ENCODE measurements around the gene MEGF9.
"Not testable (repeated sequence)": the region's sequence is repeated elsewhere in the genome, so short reads cannot be mapped to it uniquely, and the experiment has no call there.

The MEGF9 gene

GRCh38 chr9:120714088-120714845 is at the start of gene MEGF9:
MEGF9 (minus strand) TSS chr9:120714470; CDS start chr9:120714358, 112 bp downstream.
- peak; percentile 99 for DNase-seq

GRCh38 chr9:120761006-120761405 is 46.7 kb upstream of the MEGF9 start:
- DNase-seq, result no peak

GRCh38 chr9:120759755-120760400 is 45.6 kb upstream of the MEGF9 start:
- no peak for DNase-seq

GRCh38 chr9:120758544-120758943 is 44.3 kb upstream of the MEGF9 start:
- DNase-seq, result no peak

- DNase-seq, result no peak
Measured at GRCh38 chr9:120757026-120757913, 43.0 kb upstream of the MEGF9 start.

- DNase-seq, result no peak
Measured at GRCh38 chr9:120756531-120756930, 42.3 kb upstream of the MEGF9 start.

- peak; percentile 82 for DNase-seq
Measured at GRCh38 chr9:120755810-120756434, 41.7 kb upstream of the MEGF9 start.

GRCh38 chr9:120755044-120755443 is 40.8 kb upstream of the MEGF9 start:
- DNase-seq, result no peak

GRCh38 chr9:120750421-120750820 is 36.2 kb upstream of the MEGF9 start:
- DNase-seq, result no peak

GRCh38 chr9:120746366-120746765 is 32.1 kb upstream of the MEGF9 start:
- DNase-seq, result not testable (repeated sequence)

GRCh38 chr9:120745278-120745677 is 31.0 kb upstream of the MEGF9 start:
- no peak for DNase-seq

- no peak for DNase-seq
Measured at GRCh38 chr9:120742951-120743416, 28.7 kb upstream of the MEGF9 start.

GRCh38 chr9:120741701-120742100 is 27.4 kb upstream of the MEGF9 start:
- DNase-seq, result no peak

- DNase-seq, result no peak
Measured at GRCh38 chr9:120741191-120741590, 26.9 kb upstream of the MEGF9 start.

GRCh38 chr9:120740132-120740531 is 25.9 kb upstream of the MEGF9 start:
- DNase-seq, result no peak

GRCh38 chr9:120737416-120738165 is 23.3 kb upstream of the MEGF9 start:
- DNase-seq, result no peak

GRCh38 chr9:120736881-120737280 is 22.6 kb upstream of the MEGF9 start:
- DNase-seq, result no peak

GRCh38 chr9:120735415-120736126 is 21.3 kb upstream of the MEGF9 start:
- no peak for DNase-seq

GRCh38 chr9:120734607-120735410 is 20.5 kb upstream of the MEGF9 start:
- DNase-seq, result no peak

- DNase-seq, result no peak
Measured at GRCh38 chr9:120733190-120733589, 18.9 kb upstream of the MEGF9 start.

Data from activated effector memory CD4-positive, alpha-beta T cell treated with anti-CD3 and anti-CD28 coated beads, Interleukin-2, amount 50 U/mL, for 16 hours (primary cell).